ENCODE measurements around the gene CADM1.
A peak's percentile ranks its signal among the peaks of the same experiment; 100 is the strongest.
"Not testable (repeated sequence)": the region's sequence is repeated elsewhere in the genome, so short reads cannot be mapped to it uniquely, and the experiment has no call there.

Gene CADM1

DNA sequence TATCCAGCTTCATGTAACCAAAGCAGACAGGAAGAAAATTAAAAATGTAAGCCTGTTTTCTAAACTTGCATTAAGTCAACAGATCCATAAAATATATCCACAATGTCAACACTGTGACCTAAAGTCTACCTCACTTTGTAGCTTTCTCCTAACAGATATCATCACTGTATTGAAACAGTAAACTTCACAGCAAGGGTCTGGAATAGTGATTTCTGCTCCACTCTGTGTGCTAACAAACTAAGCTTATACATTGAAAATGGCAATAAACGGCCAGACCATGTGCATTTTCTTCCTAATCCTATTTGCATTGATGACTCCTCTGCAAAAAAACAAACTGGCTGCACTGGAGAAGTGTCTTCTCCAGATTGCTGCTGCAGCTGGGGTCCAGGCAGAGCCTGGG, 26.8 kb downstream of the CADM1 start:
- no peak for DNase-seq (ENCODE audit: low spot score)

DNA sequence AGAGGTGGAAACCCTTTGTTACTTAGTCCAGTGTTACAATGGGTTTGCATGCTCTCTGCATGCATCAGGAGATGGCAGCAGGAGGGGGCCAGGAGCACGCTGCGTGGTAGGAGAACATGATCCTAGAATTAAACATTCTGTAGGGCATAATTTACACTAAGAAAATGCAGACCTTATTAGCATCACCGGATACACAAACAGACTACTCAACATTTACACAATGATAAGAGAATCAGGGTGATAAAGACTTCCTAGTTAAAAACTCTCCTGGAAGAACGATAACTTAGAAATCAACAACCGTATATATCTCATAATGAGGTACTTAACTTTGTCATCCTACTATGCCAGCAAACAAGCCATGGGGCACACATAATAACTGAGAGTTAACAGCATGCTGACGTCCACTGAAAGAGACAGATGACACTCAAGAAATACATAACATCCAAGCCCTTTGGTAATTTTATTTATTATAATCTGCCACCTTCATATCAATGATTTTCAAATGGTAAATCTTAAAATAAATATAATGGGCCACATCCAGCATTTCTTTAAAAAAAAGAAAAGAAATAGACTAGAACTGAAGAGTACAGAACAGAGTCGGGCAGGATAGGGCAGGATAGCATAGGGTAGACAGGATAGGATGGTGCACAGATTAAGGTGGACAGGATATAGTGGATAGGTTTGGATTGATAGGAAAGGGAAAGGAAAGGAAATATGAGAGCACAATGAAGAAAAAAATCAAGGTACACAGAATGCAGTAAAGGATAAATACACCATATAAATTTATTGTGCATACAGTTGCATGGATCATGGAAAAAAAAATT, 27.5 kb downstream of the CADM1 start:
- peak; percentile 37 for DNase-seq (ENCODE audit: low spot score)

DNA sequence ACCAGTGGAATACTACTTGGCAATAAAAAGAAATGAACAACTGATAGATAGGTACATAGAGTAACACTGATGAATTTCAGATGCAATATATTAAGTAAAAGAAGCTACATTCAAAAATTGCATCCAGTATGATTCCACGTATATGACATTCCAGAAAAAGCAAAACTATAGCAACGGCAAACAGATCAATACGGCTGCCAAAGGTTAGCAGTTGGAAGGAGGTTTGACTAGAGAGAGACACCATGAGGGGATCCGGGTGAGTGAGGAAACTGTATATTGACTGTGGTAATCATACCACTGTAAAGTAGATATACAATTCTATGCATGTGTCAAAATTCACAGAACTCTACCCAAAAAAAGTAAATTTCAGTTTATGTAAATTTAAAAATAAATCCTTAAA, 28.7 kb downstream of the CADM1 start:
- DNase-seq (ENCODE audit: low spot score), result no peak

DNA sequence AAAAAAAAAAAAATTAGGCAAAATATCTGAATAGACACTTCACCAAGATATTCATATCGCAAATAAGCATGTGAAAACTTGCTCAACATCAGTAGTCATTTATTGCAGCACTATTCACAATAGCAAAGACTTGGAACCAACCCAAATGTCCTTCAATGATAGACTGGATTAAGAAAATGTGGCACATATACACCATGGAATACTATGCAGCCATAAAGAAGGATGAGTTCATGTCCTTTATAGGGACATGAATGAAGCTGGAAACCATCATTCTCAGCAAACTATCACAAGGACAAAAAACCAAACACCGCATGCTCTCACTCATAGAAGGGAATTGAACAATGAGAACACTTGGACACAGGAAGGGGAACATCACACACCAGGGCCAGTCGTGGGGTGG, 29.9 kb downstream of the CADM1 start:
- DNase-seq (ENCODE audit: low spot score), result not testable (repeated sequence)

DNA sequence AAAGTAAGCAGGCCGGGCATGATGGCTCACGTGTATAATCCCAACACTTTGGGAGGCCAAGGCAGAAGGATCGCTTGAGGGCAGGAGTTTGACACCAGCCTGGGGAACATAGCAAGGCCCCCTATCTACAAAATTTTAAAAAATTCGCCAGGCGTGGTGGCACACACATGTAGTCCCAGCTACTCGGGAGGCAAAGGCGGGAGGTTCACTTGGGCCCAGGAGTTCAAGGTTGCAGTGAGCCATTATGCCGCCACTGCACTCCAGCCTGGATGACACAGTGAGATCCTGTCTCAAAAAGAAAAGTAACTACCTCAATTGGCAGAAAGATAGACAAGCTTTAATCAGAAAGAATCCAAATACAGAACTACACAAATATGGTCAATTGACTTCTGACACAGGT, 31.0 kb downstream of the CADM1 start:
- no peak for DNase-seq (ENCODE audit: low spot score)

DNA sequence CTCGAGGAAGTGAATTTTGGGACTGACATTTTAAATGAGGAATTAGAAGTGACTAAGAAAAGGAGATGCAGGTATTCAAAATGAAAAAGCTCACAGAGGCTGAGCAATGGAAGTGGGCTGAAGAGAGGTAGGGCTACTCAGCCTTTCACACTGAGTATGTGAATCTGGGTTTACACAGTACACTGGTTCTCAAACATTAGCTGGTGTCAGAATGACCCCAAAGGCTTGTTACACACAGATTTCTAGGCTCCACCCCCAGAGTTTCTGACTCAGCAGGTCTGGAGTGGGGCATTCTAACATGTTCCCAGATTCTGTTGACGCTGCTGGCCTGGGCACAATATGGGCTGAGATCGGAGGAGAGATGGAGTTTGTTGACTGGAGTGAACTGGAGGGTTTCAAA, 32.8 kb downstream of the CADM1 start:
- no peak for DNase-seq (ENCODE audit: low spot score)

DNA sequence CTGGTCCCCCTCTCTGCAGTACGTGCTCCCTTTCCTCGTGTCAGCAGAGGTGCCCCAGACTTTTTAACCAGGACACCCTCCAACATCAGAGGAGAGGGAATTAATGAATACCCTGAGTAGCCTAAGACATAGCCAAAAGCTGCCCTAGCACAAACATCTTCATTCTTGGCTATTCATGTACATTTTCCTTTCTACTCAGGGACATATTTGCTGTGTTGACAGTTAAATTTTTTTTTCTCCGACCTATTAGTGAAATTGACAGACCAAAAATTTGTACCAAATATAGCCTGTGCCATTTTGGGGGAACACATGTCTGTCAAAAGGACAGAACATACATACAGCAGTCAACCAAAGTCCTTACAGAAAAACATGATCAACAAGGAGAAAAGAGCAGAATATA, 33.3 kb downstream of the CADM1 start:
- DNase-seq (ENCODE audit: low spot score), result no peak

DNA sequence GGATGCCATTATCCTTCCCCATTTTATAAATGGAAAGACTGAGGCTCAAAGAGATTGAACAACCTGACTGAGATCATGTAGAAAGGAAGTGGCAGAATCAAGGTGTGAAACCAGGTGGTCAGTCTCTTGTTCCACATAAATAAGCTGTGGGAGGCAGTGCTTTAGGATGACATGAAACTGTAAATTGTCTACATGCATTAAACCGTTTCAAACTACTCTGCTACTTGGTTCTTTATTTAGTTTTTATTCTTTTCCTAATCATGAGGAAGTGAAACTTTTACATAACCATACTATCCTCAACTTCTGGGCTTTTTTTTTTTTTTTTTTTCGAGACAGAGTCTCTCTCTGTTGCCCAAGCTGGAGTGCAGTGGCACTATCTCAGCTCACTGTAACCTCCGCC, 34.9 kb downstream of the CADM1 start:
- no peak for DNase-seq (ENCODE audit: low spot score)

DNA sequence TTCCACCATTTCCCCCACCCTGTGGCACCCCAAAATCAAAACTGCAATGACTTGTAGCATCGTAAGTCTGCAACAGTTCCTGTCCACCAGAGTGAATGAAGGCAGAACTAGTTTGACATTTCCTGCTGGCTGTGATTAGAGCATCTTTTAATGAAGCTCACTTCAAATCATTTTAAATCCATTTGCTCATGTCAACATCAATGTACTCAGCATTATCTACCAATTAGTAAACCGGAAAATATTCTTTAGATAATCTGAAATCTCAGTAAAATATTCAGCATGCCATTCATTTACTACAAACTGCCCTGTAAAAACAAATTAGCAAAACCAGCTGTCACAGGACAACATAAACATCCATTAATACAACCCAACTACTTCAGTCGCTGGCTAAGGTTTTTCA, 38.1 kb downstream of the CADM1 start:
- no peak for DNase-seq (ENCODE audit: low spot score)

DNA sequence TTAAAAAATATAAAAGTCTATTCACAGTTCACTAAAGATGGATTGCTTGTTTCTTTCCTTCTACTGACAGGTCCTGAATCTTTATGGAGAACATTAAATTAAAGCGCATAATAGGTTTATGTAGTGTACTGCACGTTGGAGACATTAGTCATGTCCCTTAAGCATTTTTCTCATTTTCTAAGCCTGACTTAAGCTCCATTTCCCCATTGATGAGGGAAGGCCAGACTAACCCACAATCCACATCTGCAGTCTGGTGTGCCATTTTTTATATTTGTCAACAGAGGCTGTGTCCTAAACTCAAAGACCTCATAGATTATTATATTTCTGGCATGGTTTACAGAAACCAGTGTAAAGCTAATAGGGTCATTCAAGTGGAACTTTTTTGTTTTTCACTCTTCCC, 39.9 kb downstream of the CADM1 start:
- no peak for DNase-seq (ENCODE audit: low spot score)

DNA sequence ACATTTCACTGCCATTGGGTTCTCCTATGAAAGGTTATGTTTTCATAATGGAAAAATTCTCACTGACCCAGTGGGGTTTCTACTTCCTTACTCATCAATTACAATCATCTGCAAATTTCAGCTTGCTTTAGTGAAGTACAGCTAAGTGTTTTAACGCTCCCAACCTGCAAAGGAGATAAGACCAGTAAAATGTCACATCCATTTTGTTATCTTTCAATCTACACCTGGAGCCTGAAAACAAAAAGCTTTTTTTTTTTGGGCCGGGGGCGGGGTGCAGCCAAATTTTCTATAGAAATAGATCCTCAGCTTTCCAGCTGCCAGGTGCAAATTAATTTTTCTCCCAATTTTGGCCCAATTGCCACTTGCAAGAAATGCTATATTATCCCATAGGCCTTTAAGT, 40.6 kb downstream of the CADM1 start:
- no peak for DNase-seq (ENCODE audit: low spot score)

DNA sequence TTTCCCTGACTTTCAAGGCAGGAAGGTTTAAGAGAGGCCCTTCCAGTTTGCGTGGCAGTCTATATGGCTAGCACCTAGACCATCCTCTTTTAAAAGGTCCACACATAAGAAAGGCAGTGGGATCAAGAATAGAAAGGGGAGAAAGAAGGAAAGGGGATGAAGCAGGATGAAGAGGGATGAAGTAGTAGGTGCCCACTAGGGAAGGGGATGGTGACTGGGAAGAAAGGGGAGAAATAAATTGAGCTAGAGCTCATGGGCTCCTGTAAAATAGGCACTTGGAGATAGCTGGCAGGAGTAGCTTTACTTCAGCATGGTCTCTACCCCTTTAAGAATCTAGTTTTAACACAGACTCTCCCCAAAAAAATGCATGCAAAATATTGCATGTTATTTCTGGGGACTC, 41.5 kb downstream of the CADM1 start:
- DNase-seq (ENCODE audit: low spot score), result no peak

DNA sequence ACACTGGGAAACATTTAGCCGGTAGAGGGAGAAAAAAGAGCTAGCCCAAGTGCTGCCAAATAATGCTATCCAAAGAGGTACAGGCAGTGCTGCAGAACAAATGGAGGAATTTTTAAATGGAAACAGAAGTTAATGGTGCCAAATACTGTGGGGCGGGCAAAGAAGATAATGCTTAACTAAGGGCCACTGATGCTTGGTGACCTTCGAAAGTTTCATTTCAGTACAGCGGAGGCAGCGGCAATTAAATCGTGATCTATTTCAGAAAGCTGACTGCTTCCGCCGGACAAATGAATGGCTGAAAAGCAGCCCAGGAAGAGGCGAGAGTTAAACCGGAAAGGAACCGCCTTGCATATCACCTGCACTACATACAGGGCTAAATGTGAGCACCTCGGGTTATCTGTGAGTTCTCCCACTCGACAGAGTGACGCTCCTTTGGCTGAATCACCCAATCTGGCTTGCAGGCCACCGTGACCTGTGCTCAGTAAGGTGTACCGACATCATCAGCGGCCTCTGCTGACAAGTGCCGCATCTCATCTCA, 42.1 kb downstream of the CADM1 start:
- DNase-seq (ENCODE audit: low spot score), result peak; percentile 67

DNA sequence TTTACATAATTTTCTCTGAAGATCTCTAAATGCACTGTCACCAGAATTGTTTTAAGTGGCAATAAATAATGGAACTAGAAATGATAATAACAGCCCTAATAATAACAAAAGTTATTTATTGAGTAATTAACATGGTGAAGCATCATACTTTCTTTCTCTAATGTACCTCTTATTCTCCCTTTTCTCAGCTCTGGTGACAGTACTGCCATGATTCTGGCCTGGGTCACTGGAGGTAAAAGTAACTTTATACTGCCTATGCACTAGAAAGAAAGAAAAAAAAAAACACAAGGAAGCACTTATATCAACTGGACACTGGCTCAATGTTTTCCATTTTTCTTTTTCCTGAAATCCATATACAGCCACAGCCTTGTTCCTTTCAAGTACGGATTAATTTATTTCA, 43.7 kb downstream of the CADM1 start:
- DNase-seq (ENCODE audit: low spot score), result no peak

DNA sequence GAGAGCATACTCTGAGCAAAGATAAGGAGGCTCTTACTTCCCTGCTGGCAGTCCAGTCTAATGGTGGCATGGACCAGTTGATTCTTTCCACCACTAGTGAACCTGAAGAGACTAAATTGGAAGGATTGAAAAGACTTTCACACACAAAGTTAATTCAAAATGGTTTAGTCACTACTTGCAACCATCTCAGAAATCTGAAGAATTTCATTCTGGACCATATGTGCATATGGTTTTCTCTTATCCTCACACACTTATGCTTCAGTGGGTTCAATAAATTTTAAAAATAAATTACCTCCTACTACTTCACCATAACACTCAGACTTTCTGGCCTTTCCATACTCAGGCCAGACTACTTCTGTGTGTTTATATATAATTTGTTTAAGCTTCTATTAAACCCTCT, 44.7 kb downstream of the CADM1 start:
- no peak for DNase-seq (ENCODE audit: low spot score)

DNA sequence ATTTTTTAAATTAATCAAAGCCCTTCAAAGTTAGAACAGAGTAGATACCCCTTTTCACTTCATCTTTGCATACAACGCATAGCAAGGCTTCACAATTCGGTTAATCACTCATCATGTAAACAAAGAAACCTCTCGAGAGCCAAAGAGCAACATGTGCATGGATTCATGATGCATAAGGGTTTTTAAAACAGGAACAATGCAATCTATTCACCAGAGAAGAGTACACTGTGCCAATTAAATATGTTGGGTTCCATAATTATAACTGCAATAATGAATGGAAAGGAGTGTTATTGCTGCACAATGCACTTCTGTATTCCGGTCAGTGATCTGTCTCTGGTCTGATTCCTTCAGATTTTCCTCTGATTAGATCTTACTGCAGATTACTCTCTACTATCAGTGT, 45.3 kb downstream of the CADM1 start:
- no peak for DNase-seq (ENCODE audit: low spot score)

DNA sequence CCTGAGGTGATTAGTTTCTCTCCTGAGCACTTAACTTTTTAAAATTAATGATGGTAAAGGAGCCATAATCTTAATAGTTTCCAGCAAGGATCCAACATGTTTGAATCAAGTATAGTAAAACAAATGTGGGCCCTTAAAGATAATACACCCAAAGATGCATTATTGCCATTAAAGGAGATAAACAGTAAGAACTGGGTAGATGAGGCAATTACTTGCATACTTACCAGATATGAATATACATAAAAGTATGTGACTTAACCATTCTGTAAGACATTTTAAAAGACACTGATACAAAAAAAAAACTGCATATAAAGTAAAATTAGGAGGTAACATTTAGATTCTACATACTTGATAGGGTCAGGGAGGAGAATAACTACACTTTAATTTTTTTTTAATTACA, 48.2 kb downstream of the CADM1 start:
- DNase-seq (ENCODE audit: low spot score), result no peak

DNA sequence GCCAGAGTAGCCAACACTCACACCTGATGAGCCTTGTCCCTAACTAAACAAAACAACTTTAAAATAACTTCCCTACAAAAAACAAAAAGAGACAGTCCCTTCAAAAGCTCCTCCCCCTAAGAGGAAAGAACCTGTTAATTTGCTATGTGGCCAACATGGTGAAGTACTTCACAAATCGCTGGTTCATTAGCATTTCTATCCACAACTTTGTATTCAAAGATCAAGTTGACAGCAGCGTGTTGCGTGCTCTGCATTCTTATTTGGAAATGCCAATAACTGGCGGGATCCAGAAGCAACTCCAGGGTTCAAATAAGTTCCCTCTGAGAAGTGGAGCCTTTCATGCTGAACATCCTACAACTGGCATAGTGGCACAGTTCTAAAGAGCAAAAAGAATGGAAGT, 48.6 kb downstream of the CADM1 start:
- no peak for DNase-seq (ENCODE audit: low spot score)

DNA sequence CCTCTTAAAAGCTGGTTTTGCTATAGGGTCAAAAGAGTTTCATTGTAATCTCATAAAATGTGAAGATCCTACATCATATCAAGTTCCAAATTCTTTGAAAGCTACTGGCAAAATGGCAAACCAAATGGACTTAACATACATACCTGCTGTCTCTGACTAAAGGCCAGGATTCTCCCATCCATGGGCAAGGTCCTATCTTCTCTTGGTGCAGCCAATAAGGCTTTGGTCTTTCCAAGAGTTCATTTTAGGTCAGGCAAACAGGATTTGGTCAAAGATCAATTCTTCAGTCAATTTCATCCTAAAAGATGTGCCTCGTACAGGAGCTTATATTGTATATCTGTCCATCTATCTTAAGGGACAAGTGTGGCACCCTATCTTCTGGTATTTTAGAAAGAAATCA, 49.7 kb downstream of the CADM1 start:
- DNase-seq (ENCODE audit: low spot score), result no peak

DNA sequence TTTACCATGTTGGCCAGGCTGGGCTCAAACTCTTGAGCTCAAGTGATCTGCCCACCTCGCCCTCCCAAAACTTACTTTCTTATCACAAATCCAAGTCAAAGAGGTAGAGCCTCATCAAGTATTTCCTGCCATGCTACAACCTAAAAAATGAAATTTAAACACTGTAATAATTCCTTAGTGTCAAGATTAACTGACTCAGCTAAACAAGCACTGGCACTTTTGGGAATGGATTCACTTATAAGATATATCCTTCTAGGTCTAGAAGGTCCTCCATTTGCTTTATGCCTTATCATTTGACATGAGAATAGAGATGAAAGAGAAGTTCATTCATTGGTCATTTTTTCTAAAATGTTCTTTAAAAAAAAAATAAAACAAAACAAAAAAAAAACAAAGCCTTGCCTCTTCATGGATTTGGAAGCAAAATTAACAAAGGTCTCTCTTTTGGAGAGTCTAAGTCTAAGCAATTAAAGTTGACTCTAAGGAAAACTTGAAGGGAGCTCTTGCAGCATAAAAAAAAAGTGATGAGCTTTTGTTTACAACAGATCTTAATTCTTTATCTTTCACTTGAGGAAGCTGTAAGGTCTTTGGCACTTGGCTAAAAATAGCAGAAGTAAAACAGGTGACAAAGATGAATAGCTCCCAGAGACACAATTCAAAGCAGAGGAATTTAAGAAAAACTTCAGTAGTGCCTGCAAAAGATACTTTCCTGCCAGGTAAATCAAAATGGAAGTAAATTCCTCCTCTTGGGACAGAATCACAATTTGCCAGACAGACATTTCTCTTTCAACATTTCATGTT, 50.3 kb downstream of the CADM1 start:
- no peak for DNase-seq (ENCODE audit: low spot score)

DNA sequence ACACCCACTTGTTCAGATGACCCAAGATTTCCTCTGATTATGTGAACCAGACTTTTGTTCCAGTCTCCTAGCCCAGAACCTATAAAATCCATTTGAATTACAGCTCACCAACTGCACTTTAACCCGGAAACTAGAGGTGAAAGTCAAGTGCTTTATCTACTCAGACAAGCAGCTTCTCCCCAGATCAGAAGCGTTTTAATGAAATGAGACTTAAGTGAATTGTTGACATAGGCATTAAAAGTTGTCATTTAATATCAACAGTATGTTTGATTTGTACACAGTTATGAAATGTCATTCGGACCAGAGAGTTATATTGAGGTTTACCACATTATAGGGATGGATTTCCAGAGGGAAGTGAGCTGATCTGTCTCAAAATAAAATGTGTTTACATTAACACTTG, 52.0 kb downstream of the CADM1 start:
- DNase-seq (ENCODE audit: low spot score), result no peak

DNA sequence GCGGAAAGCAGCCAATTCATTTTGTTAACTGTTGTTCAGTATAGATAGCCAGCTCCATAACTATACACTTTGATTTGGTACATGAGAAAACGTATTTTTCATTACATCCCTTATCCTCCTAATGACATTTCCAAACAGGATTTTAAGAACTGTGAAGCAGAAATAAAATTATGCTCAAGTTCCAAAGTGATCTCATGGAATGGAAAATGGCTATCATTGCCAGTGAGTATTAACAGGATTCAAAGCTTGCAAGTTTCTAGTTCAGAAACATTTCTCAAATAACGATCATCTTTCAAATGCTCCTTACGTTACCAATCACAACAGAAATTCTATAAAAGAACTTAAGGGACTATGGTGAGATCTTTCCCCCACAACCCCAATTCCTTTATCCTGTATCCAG, 53.7 kb downstream of the CADM1 start:
- DNase-seq (ENCODE audit: low spot score), result no peak

DNA sequence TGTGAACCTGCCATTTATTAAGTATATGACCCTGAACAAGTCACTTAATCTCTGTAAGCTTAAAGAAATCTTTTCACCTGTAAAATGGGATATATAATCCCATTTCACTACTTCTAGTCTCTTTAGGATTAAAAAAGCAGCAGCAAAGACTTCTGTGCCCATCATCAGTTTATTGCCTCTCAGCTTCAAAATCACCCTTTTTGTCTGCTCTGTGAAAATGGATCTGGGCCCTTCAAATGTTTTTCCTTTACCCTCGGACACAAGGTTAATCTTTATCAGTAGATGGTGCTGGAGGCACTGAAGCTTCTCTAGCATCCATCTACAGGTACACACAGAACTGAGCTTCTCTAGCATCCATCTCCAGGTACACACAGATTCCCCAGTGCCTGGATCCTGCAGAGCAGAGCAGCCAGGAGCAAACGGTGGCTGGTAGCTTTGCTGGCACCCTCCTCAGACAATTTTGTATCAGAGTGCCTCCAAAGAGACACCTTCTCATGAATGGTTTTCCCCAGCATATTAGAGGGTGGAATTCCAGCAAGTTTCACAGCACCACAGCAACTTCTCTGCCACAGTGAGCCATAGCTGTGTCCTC, 56.8 kb downstream of the CADM1 start:
- DNase-seq (ENCODE audit: low spot score), result no peak
